ENCODE data around the gene CDS2.

- TF ChIP-seq CTCF (conservative IDR thresholded peaks at IDR 0.05; ENCODE audit: low read depth in 2 of 2): no peak
- TF ChIP-seq ZNF114 (CRISPR knock-in tag; IDR thresholded peaks at IDR 0.05): no peak
- TF ChIP-seq EZH2phosphoT487 (IDR thresholded peaks at IDR 0.05; ENCODE audit: unreplicated experiment): no peak
- TF ChIP-seq CREB1 (CRISPR knock-in tag; IDR thresholded peaks at IDR 0.05; ENCODE audit: low read depth): no peak
Observed at GRCh38 chr20:5148581-5148980, 21.8 kb downstream of the CDS2 start.
